ENCODE measurements around the gene RYR3.

- TF ChIP-seq, protein P1, sequence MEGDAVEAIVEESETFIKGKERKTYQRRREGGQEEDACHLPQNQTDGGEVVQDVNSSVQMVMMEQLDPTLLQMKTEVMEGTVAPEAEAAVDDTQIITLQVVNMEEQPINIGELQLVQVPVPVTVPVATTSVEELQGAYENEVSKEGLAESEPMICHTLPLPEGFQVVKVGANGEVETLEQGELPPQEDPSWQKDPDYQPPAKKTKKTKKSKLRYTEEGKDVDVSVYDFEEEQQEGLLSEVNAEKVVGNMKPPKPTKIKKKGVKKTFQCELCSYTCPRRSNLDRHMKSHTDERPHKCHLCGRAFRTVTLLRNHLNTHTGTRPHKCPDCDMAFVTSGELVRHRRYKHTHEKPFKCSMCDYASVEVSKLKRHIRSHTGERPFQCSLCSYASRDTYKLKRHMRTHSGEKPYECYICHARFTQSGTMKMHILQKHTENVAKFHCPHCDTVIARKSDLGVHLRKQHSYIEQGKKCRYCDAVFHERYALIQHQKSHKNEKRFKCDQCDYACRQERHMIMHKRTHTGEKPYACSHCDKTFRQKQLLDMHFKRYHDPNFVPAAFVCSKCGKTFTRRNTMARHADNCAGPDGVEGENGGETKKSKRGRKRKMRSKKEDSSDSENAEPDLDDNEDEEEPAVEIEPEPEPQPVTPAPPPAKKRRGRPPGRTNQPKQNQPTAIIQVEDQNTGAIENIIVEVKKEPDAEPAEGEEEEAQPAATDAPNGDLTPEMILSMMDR (IDR thresholded peaks at IDR 0.05), result no peak
- TF ChIP-seq ZFX (IDR thresholded peaks at IDR 0.05; ENCODE audit: borderline replicate concordance), result no peak
Observed at GRCh38 chr15:33742306-33742705, 431.5 kb downstream of the RYR3 start.
